DMS 273 (cell line): ENCODE measurements around the gene KCNN3.

Experiments used
- DNase-seq: peaks from one replicate; lab custom pipeline; 2025; ENCODE audit not compliant: unreplicated experiment; lab: John Stamatoyannopoulos, UW

The KCNN3 gene

GRCh38 chr1:154861607-154862094 lies 8.4 kb downstream of the KCNN3 start:
- no peak for DNase-seq

GRCh38 chr1:154860156-154860870 lies 9.8 kb downstream of the KCNN3 start:
- DNase-seq: no peak

GRCh38 chr1:154859786-154860155 lies 10.3 kb downstream of the KCNN3 start:
- peak; percentile 43 for DNase-seq

- DNase-seq: no peak
Measured at GRCh38 chr1:154859151-154859785, 10.8 kb downstream of the KCNN3 start.

GRCh38 chr1:154857441-154858215 lies 12.5 kb downstream of the KCNN3 start:
- DNase-seq: no peak

GRCh38 chr1:154857022-154857421 lies 13.1 kb downstream of the KCNN3 start:
- DNase-seq: no peak

GRCh38 chr1:154856544-154856943 lies 13.5 kb downstream of the KCNN3 start:
- DNase-seq: no peak

- peak; percentile 96 for DNase-seq
Measured at GRCh38 chr1:154856049-154856448, 14.0 kb downstream of the KCNN3 start.

- DNase-seq: no peak
Measured at GRCh38 chr1:154855186-154855851, 14.8 kb downstream of the KCNN3 start.

GRCh38 chr1:154852845-154853244 lies 17.2 kb downstream of the KCNN3 start:
- DNase-seq: no peak

GRCh38 chr1:154851392-154852177 lies 18.5 kb downstream of the KCNN3 start:
- DNase-seq: peak; percentile 40

GRCh38 chr1:154849645-154850131 lies 20.4 kb downstream of the KCNN3 start:
- peak; percentile 48 for DNase-seq

GRCh38 chr1:154848983-154849382 lies 21.1 kb downstream of the KCNN3 start:
- no peak for DNase-seq

- peak; percentile 99 for DNase-seq
Measured at GRCh38 chr1:154847891-154848290, 22.2 kb downstream of the KCNN3 start.

GRCh38 chr1:154846565-154847442 lies 23.3 kb downstream of the KCNN3 start:
- DNase-seq: no peak

- DNase-seq: peak; percentile 49
Measured at GRCh38 chr1:154845879-154846278, 24.2 kb downstream of the KCNN3 start.

GRCh38 chr1:154845174-154845573 lies 24.9 kb downstream of the KCNN3 start:
- no peak for DNase-seq

- no peak for DNase-seq
Measured at GRCh38 chr1:154844297-154844681, 25.8 kb downstream of the KCNN3 start.

GRCh38 chr1:154843636-154844296 lies 26.3 kb downstream of the KCNN3 start:
- DNase-seq: peak; percentile 83
